ENCODE measurements around the gene IGFL3.

DNA sequence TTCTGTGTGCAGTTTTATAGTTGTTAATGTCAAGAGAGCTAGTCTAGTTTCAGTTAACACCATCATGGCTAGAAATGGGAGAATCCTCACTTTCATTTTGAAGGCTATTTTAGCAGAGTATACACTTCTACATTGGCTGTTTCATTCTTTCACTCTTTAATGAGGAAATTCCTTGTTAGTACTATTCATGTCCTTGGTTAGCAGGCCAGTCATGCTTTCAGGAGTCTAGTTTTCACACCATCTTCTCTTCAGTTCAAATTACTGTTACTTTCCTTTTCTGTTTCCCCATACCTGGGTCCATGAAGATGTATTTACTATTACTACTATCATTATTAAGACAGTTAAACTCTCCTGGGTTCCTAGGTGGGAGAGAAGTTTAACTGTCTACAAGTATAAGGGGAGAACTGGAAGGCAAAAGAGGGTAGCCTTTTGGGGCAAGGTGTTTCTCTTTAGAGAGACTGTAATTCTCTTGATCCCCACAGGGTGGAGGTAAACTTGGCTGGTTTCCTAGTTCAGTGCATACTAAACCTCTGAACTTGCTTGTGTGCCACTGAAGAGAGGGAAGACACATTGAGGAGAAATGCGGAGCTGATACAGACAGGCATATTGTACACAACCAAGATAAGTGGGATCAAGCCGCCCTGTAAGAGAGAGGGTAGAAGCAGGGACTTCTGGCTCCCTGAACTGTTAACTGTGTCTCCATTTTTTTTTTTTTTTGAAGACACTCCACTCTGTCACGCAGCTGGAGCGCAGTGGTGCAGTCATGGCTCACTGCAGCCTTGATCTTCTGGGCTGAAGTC is 42.4 kb downstream of the IGFL3 start:
- TF ChIP-seq CTCF (IDR thresholded peaks at IDR 0.05) (peak; percentile 41 to 67 (median 56)), POLR2A (IDR thresholded peaks at IDR 0.05) (no peak)
